GM12874 (cell line): ENCODE data around the gene SENP6.
A peak's percentile ranks its signal among the peaks of the same experiment; 100 is the strongest.

Source experiments
- CTCF ChIP-seq: IDR thresholded peaks from 2 replicates; pipeline ENCODE4 v1.5.1; 2011; ENCODE audit warnings: low read depth, mild to moderate bottlenecking, control low read depth, low read length, moderate library complexity; ENCODE audit not compliant: insufficient read depth

SENP6 gene

GRCh38 chr6:75601304-75602245 lies at the start of gene SENP6:
SENP6 (plus strand) TSS chr6:75601880; CDS start chr6:75602525, 645 bp downstream.
- no peak for TF ChIP-seq CTCF

GRCh38 chr6:75556240-75556639 lies 45.4 kb upstream of the SENP6 start:
- TF ChIP-seq CTCF, result no peak

GRCh38 chr6:75557068-75557467 lies 44.6 kb upstream of the SENP6 start:
- TF ChIP-seq CTCF, result no peak

GRCh38 chr6:75563032-75563431 lies 38.6 kb upstream of the SENP6 start:
- TF ChIP-seq CTCF, result peak; percentile 74

GRCh38 chr6:75566137-75566767 lies 35.4 kb upstream of the SENP6 start:
- TF ChIP-seq CTCF, result no peak

GRCh38 chr6:75568100-75568499 lies 33.6 kb upstream of the SENP6 start:
- TF ChIP-seq CTCF, result no peak

- no peak for TF ChIP-seq CTCF
Observed at GRCh38 chr6:75568965-75569364, 32.7 kb upstream of the SENP6 start.
